Measurements from ENCODE around the gene RAI1.

GRCh38 chr17:17689312-17689711, 8.1 kb downstream of the RAI1 start:
- TF ChIP-seq, protein P1, sequence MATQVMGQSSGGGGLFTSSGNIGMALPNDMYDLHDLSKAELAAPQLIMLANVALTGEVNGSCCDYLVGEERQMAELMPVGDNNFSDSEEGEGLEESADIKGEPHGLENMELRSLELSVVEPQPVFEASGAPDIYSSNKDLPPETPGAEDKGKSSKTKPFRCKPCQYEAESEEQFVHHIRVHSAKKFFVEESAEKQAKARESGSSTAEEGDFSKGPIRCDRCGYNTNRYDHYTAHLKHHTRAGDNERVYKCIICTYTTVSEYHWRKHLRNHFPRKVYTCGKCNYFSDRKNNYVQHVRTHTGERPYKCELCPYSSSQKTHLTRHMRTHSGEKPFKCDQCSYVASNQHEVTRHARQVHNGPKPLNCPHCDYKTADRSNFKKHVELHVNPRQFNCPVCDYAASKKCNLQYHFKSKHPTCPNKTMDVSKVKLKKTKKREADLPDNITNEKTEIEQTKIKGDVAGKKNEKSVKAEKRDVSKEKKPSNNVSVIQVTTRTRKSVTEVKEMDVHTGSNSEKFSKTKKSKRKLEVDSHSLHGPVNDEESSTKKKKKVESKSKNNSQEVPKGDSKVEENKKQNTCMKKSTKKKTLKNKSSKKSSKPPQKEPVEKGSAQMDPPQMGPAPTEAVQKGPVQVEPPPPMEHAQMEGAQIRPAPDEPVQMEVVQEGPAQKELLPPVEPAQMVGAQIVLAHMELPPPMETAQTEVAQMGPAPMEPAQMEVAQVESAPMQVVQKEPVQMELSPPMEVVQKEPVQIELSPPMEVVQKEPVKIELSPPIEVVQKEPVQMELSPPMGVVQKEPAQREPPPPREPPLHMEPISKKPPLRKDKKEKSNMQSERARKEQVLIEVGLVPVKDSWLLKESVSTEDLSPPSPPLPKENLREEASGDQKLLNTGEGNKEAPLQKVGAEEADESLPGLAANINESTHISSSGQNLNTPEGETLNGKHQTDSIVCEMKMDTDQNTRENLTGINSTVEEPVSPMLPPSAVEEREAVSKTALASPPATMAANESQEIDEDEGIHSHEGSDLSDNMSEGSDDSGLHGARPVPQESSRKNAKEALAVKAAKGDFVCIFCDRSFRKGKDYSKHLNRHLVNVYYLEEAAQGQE (IDR thresholded peaks at IDR 0.05; ENCODE audit: unreplicated experiment), result no peak
- TF ChIP-seq CTCF (conservative IDR thresholded peaks at IDR 0.05; ENCODE audit: low read depth in 2 of 2), result no peak

Data from GM23338 (cell line).